Body of pancreas (tissue), 4 donors: ENCODE measurements around the gene MIAT. TPM values are rescaled to one million over a fixed set of nuclear protein-coding genes. Genes with fewer than 3 reads are reported as not detected.

ENCODE experiments used
- ATAC-seq: fragments of 150-250 bp; one replicate; pipeline ENCODE4 v1.9.1; 2016
- DNase-seq, 4 donors: peaks; one replicate each; pipeline ENCODE4 v3.0.0-alpha.2; 2019
- H3K27ac ChIP-seq, 4 donors: fragments of 200-600 bp; sonication (generic); 1 replicate in 3 of 4; 2 replicates in 1 of 4; pipeline versions ENCODE4 v1.5.1 to v1.6.1; 2016 to 2019; ENCODE audit warnings: mild to moderate bottlenecking in 1 of 4, mixed read lengths in 1 of 4, moderate library complexity in 1 of 4
- H3K27me3 ChIP-seq, 2 donors: fragments of 200-600 bp; sonication (generic); one replicate each; pipeline ENCODE4 v1.6.0; 2016; ENCODE audit warnings: mild to moderate bottlenecking in 1 of 2
- H3K36me3 ChIP-seq, 2 donors: fragments of 200-600 bp; sonication (generic); replicated peaks in 1 of 2; 2 replicates each; pipeline ENCODE4 v1.5.1; 2016; ENCODE audit warnings: low read depth in 2 of 2; ENCODE audit not compliant: insufficient read depth in 1 of 2
- H3K4me1 ChIP-seq: fragments of 200-600 bp; sonication (generic); one replicate; pipeline ENCODE4 v1.6.0; 2016
- H3K4me3 ChIP-seq, 2 donors: fragments of 200-600 bp; sonication (generic); 1 replicate in 1 of 2; 2 replicates in 1 of 2; pipeline ENCODE4 v1.5.1; 2016 to 2019
- H3K9me3 ChIP-seq, 3 donors: fragments of 200-600 bp; sonication (generic); 1 replicate in 2 of 3; 2 replicates in 1 of 3; pipeline ENCODE4 v1.5.1; 2016
- CTCF ChIP-seq, 7 experiments: fragments of 450-650 bp in 4 of 7; fragments of 200-600 bp in 3 of 7; sonication (generic) in 3 of 7; IDR thresholded peaks; one replicate each; pipeline ENCODE4 v1.5.1; 2016 to 2019; ENCODE audit warnings: antibody characterized with exemption in 7 of 7
- POLR2A ChIP-seq, 3 donors: fragments of 450-650 bp; IDR thresholded peaks; one replicate each; pipeline ENCODE4 v1.6.1; 2016; ENCODE audit warnings: antibody characterized with exemption in 3 of 3, mild to moderate bottlenecking in 2 of 3
- WGBS, 2 donors: methylation state at CpG; one replicate each; pipeline ENCODE4 v1.1.5; 2017; 5-methylcytosine and 5-hydroxymethylcytosine counted together
- intact Hi-C: fragments of 100-400 bp; cut with DNase I; formaldehyde crosslinking; loops from one replicate; pipeline ENCODE4 v1.15.1; 2023
- total RNA-seq, 2 donors: library from RNA; depleted of rRNA; stranded (reverse); fragments of >200 nt; gene quantifications; one replicate each; pipeline ENCODE4 v1.1.0, GENCODE V29; 2016

MIAT gene
- total RNA-seq, 2 donors from 2014 or later: 1.0 to 2.6 TPM

DNA sequence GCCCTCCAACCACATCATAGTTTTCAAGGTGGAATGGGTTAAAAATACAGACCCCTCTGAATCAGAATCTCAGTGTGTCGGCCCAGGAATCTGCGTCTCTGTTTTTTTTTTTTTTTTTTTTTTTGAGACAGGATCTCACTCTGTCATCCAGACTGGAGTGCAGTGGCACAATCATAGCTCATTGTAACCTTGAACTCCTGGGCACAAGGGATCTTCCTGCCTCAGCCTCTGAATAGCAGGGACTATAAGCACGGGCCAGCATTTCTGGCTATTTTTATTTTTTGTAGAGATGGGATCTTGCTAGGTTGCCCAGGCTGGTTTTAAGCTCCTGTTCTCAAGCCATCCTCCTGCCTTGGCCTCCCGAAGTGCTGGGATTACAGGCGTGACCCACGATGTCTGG, 28.2 kb downstream of the MIAT start:
- Histone ChIP-seq H3K36me3 (no peaks in the 10 kb centered on the region), H3K4me1 (no peaks in the 10 kb centered on the region), H3K9me3 (no peaks in the 10 kb centered on the region), H3K27ac (no peak overlapping the region), H3K27me3 (no peaks in the 10 kb centered on the region), H3K4me3 (no peak overlapping the region)
- TF ChIP-seq CTCF (IDR thresholded peaks at IDR 0.05): no peak
- TF ChIP-seq POLR2A (IDR thresholded peaks at IDR 0.05): no peak
- intact Hi-C loops: no loop called here
- DNase-seq: no peak
- WGBS, 2 donors: 91 to 93% methylated on average over 6 of the region's 6 CpGs
- ATAC-seq: no peak

DNA sequence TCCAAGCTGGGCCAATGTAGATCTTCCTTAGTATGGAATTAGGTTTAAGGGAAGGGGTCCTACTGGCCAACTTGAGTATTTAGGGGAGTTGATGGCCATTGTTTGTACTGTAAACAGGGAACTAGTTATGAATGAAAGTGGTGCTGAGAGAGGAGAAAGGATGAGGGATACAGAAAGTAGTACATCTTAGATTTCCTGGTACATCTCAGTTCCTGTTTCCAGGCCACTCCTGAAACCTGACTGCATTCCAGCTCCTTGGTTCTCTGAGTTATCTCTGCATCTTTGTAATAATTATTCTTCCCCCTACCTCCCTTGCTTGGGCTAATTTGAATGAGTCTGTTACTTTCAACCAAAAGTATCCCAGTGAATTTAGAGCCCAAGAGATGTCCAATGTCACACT, 30.1 kb downstream of the MIAT start:
- Histone ChIP-seq H3K36me3 (no peaks in the 10 kb centered on the region), H3K27ac (no peak overlapping the region), H3K4me3 (no peak overlapping the region), H3K27me3 (no peaks in the 10 kb centered on the region), H3K9me3 (no peaks in the 10 kb centered on the region), H3K4me1 (no peaks in the 10 kb centered on the region)
- no peak for DNase-seq
- intact Hi-C loops: no loop called here
- TF ChIP-seq POLR2A (IDR thresholded peaks at IDR 0.05) (no peak), CTCF (IDR thresholded peaks at IDR 0.05) (no peak)
- no peak for ATAC-seq

DNA sequence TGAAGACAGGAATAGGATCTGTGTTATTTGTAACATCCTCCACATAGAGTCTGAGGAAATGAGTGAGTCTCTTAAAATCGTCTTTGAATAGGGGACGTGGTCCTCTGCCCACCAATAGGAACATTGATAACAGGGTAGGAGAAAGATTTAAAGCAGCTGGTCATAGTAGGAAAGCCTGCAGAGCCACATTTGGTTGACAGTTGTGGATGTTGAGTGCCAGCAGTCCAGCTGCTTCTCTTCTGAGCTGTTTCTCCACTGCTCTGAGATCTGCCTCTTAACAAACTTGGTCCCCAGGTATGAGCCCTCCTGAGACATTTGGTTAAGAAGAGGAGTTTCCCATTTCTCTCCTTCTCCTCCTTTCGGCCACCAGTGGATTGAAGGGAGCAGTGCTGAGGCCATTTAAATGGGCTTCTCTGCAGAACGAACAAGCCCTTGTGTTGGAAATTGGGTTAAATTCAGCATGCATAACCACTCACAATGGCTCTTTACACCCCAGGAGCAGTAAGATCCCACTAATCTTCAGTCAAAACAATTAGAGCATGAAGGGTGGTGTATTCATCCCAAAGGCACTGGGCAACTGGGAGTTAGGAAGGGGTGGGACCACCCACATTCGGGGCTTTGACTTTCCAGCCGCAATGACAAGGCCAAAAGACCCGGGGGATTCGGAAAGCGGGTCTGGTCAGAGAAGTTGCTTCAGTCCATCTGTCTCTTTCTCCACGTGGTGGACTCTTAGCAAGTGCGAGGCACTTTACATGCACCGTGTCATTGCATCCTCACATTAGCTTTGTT, 32.3 kb downstream of the MIAT start:
- WGBS, 2 donors: 73 to 77% methylated on average over 12 of the region's 12 CpGs
- TF ChIP-seq CTCF (IDR thresholded peaks at IDR 0.05) (no peak), POLR2A (IDR thresholded peaks at IDR 0.05) (no peak)
- DNase-seq (no peak), ATAC-seq (no peak)
- no peak overlapping the region for H3K4me3 ChIP-seq
- intact Hi-C loops: no loop called here
- no peaks in the 10 kb centered on the region for H3K4me1 ChIP-seq
- H3K9me3 ChIP-seq: no peaks in the 10 kb centered on the region
- H3K36me3 ChIP-seq: no peaks in the 10 kb centered on the region
- H3K27ac ChIP-seq: no peak overlapping the region
- no peaks in the 10 kb centered on the region for H3K27me3 ChIP-seq

DNA sequence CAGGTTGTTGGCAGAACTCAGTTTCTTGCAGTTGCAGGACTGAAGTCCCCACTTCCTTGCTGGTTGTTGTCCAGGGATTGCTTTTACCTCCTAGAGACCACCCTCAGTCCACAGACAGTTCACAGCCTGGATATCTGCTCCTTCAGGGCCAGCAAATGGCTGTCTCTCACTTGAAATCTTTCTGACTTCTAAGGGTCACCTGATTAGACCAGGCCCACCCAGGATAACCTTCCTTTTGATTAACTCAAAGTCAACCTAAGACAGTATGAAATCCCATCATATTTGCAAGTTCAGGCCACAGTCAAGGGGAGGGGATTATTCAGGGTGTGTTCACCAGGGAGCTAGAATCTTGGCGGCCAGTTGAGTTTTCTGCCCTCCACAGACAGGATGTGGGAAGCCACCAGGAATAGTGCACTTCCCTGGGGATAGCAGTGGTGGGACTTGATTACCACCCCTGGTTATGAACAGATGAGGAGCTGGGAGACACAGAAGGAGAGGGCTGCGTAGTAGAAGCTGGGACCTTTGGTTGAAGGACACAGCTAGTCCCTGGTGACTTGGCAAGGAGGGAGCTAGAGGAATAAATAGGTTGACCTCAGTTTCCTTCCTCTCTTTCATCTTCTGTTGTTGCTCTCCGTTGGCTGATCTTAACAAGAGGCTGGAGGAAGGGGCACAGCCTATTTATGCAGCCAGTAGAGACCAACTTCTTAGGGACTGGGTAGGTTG, 33.4 kb downstream of the MIAT start:
- H3K36me3 ChIP-seq: no peaks in the 10 kb centered on the region
- H3K27ac ChIP-seq: no peak overlapping the region
- H3K27me3 ChIP-seq: no peaks in the 10 kb centered on the region
- DNase-seq: no peak
- no peak for ATAC-seq
- intact Hi-C loops: no loop called here
- H3K4me1 ChIP-seq: no peaks in the 10 kb centered on the region
- WGBS, 2 donors: 83 to 97% methylated on average over 3 of the region's 3 CpGs
- TF ChIP-seq POLR2A (IDR thresholded peaks at IDR 0.05) (no peak), CTCF (IDR thresholded peaks at IDR 0.05) (no peak)
- H3K9me3 ChIP-seq: no peaks in the 10 kb centered on the region
- H3K4me3 ChIP-seq: no peak overlapping the region

GRCh38 chr22:26691377-26691716, 34.0 kb downstream of the MIAT start:
- Histone ChIP-seq H3K36me3 (no peaks in the 10 kb centered on the region), H3K27ac (no peak overlapping the region), H3K4me1 (no peaks in the 10 kb centered on the region), H3K9me3 (no peaks in the 10 kb centered on the region), H3K27me3 (no peaks in the 10 kb centered on the region), H3K4me3 (no peak overlapping the region)
- intact Hi-C loops: no loop called here
- 65 to 89% methylated on average over 6 of the region's 6 CpGs for WGBS, 2 donors
- no peak for DNase-seq
- no peak for ATAC-seq
- TF ChIP-seq POLR2A (IDR thresholded peaks at IDR 0.05) (no peak), CTCF (IDR thresholded peaks at IDR 0.05) (no peak)
